GM19239 (cell line): ENCODE measurements around the gene PIK3C2G.
A peak's percentile ranks its signal among the peaks of the same experiment; 100 is the strongest.
"Not testable (repeated sequence)": the region's sequence is repeated elsewhere in the genome, so short reads cannot be mapped to it uniquely, and the experiment has no call there.

Experiments used
- DNase-seq: peaks from one replicate; pipeline ENCODE4 v3.0.0; 2011; ENCODE audit warnings: low spot score; ENCODE audit not compliant: insufficient read length
- FAIRE-seq: peaks from 2 replicates; lab custom pipeline; 2011; peaks lifted over from hg19 to GRCh38; lab: Jason Lieb, UNC

PIK3C2G gene

GRCh38 chr12:18261273-18261672, at the start of gene PIK3C2G:
PIK3C2G (plus strand) TSS chr12:18261518; CDS start chr12:18282082, 20,564 bp downstream.
- FAIRE-seq (no peak), DNase-seq (no peak)

- DNase-seq (no peak), FAIRE-seq (no peak)
Observed at GRCh38 chr12:18217966-18218365, 43.4 kb upstream of the PIK3C2G start.

- FAIRE-seq = no peak
Observed at GRCh38 chr12:18221726-18222125, 39.6 kb upstream of the PIK3C2G start.

GRCh38 chr12:18222699-18223098, 38.6 kb upstream of the PIK3C2G start:
- DNase-seq (no peak), FAIRE-seq (no peak)

More at GRCh38 chr12:18221726-18222125, 39.6 kb upstream of the PIK3C2G start:
- no peak for DNase-seq

- DNase-seq (no peak), FAIRE-seq (no peak)
Observed at GRCh38 chr12:18224745-18225144, 36.6 kb upstream of the PIK3C2G start.

GRCh38 chr12:18239526-18239925, 21.8 kb upstream of the PIK3C2G start:
- FAIRE-seq = no peak
- no peak for DNase-seq

- FAIRE-seq (no peak), DNase-seq (no peak)
Observed at GRCh38 chr12:18242380-18243089, 18.8 kb upstream of the PIK3C2G start.

GRCh38 chr12:18243238-18243637, 18.1 kb upstream of the PIK3C2G start:
- DNase-seq = no peak
- no peak for FAIRE-seq

GRCh38 chr12:18246066-18246465, 15.3 kb upstream of the PIK3C2G start:
- DNase-seq = no peak
- no peak for FAIRE-seq

- DNase-seq = peak; percentile 1
- FAIRE-seq = no peak
Observed at GRCh38 chr12:18250313-18250916, 10.9 kb upstream of the PIK3C2G start.

GRCh38 chr12:18254081-18254480, 7.2 kb upstream of the PIK3C2G start:
- no peak for FAIRE-seq

GRCh38 chr12:18255004-18255403, 6.3 kb upstream of the PIK3C2G start:
- not testable (repeated sequence) for DNase-seq, FAIRE-seq

More at GRCh38 chr12:18254081-18254480, 7.2 kb upstream of the PIK3C2G start:
- DNase-seq = no peak

- FAIRE-seq (no peak), DNase-seq (no peak)
Observed at GRCh38 chr12:18257251-18257650, 4.1 kb upstream of the PIK3C2G start.

- no peak for FAIRE-seq
- DNase-seq = no peak
Observed at GRCh38 chr12:18258929-18259328, 2.4 kb upstream of the PIK3C2G start.

GRCh38 chr12:18259906-18260682, 1.2 kb upstream of the PIK3C2G start:
- DNase-seq (no peak), FAIRE-seq (no peak)

- FAIRE-seq (no peak), DNase-seq (no peak)
Observed at GRCh38 chr12:18261906-18262305, 588 bp downstream of the PIK3C2G start.

GRCh38 chr12:18262514-18262913, 1.2 kb downstream of the PIK3C2G start:
- FAIRE-seq (no peak), DNase-seq (no peak)

GRCh38 chr12:18264581-18265075, 3.3 kb downstream of the PIK3C2G start:
- DNase-seq = no peak
- no peak for FAIRE-seq

GRCh38 chr12:18267427-18268099, 6.2 kb downstream of the PIK3C2G start:
- FAIRE-seq (no peak), DNase-seq (no peak)

- FAIRE-seq (no peak), DNase-seq (no peak)
Observed at GRCh38 chr12:18270958-18271460, 9.7 kb downstream of the PIK3C2G start.
